K562 (cell line): ENCODE data around the gene PEAR1. TPM values are rescaled to one million over a fixed set of nuclear protein-coding genes. Genes with fewer than 3 reads are reported as not detected.

Source experiments
- ARID1B ChIP-seq: fragments of 450-650 bp; IDR thresholded peaks from 2 replicates; pipeline ENCODE4 v1.6.1; 2016; ENCODE audit warnings: antibody characterized with exemption, mild to moderate bottlenecking, inconsistent platforms
- CBX3 ChIP-seq, 2 experiments: IDR thresholded peaks; 1 replicate in 1 of 2; 2 replicates in 1 of 2; pipeline ENCODE4 v1.6.1; 2012; ENCODE audit warnings: inconsistent platforms in 2 of 2, low read length in 2 of 2, borderline replicate concordance in 1 of 2, control low read depth in 1 of 2
- HNRNPL ChIP-seq: fragments of 200-400 bp; formaldehyde crosslinking; IDR thresholded peaks from 2 replicates; pipeline ENCODE4 v1.6.1; 2017; ENCODE audit warnings: low read depth, mild to moderate bottlenecking, low read length
- LCOR ChIP-seq: sonication (generic); formaldehyde crosslinking; IDR thresholded peaks from 2 replicates; pipeline ENCODE4 v1.8.0; 2022; ENCODE audit warnings: mild to moderate bottlenecking, missing genetic modification reagents
- MEIS2 ChIP-seq: fragments of 450-650 bp; IDR thresholded peaks from 2 replicates; pipeline ENCODE4 v1.6.1; 2014; ENCODE audit warnings: mild to moderate bottlenecking; ENCODE audit not compliant: partially characterized antibody
- MTF1 ChIP-seq: fragments of 250-450 bp; sonication (Bioruptor Pico); IDR thresholded peaks from 2 replicates; pipeline ENCODE4 v1.9.0; 2021; ENCODE audit warnings: moderate library complexity, mild to moderate bottlenecking, inconsistent platforms, borderline replicate concordance
- RBBP5 ChIP-seq: fragments of 200-600 bp; sonication (generic); IDR thresholded peaks from 2 replicates; pipeline ENCODE4 v1.6.1; 2012; ENCODE audit warnings: borderline replicate concordance, mild to moderate bottlenecking, low read length, control low read depth, inconsistent platforms; ENCODE audit not compliant: insufficient read depth, poor library complexity, severe bottlenecking
- SPI1 ChIP-seq: IDR thresholded peaks from 2 replicates; pipeline ENCODE4 v1.6.1; 2011; ENCODE audit warnings: low read depth, low read length, control low read depth, borderline replicate concordance
- SUPT5H ChIP-seq: fragments of 450-650 bp; IDR thresholded peaks from 2 replicates; pipeline ENCODE4 v1.6.1; 2016
- ZFX ChIP-seq: sonication (generic); formaldehyde crosslinking; IDR thresholded peaks from 2 replicates; pipeline ENCODE4 v1.8.0; 2022; ENCODE audit warnings: mild to moderate bottlenecking, missing genetic modification reagents, moderate library complexity
- ZNF165 ChIP-seq: fragments of 250-450 bp; sonication (Bioruptor Pico); IDR thresholded peaks from 2 replicates; pipeline ENCODE4 v1.4.0; 2020; ENCODE audit warnings: borderline replicate concordance
- ZNF75A ChIP-seq: fragments of 450-650 bp; formaldehyde crosslinking; IDR thresholded peaks from 2 replicates; pipeline ENCODE4 v1.4.0; 2020; ENCODE audit warnings: mild to moderate bottlenecking
- polyA plus RNA-seq, 8 experiments: library from polyadenylated mRNA; depleted of rRNA in 4 of 8; stranded (reverse) in 5 of 8; unstranded in 3 of 8; fragments of >200 nt; fragmentation: Nextera tagmentation in 2 of 8; fragmentation: Illumina TruSeq in 1 of 8; extraction: Ambion mirVana in 2 of 8; extraction: Trizol in 1 of 8; gene quantifications; 2 replicates each; pipeline versions ENCODE4 v1.2.1 to v1.2.3, GENCODE V29; 2011 to 2014; ENCODE audit warnings: inconsistent platforms in 1 of 8, missing spikeins in 1 of 8
- total RNA-seq, 7 experiments: library from RNA; depleted of rRNA in 6 of 7; stranded (reverse); fragments of >200 nt in 6 of 7; fragmentation: Illumina TruSeq in 2 of 7; extraction: Trizol in 2 of 7; gene quantifications; 2 replicates each; pipeline versions ENCODE4 v1.2.1 to v1.2.3, GENCODE V29; 2011 to 2021; ENCODE audit warnings: low replicate concordance in 1 of 7
- TF ChIP-seq, protein P1 (sequence below): fragments of 450-650 bp; formaldehyde crosslinking; IDR thresholded peaks from 2 replicates; pipeline ENCODE4 v1.4.0; 2020; ENCODE audit warnings: mild to moderate bottlenecking, mixed read lengths
- TF ChIP-seq, protein P2 (sequence below): sonication (generic); formaldehyde crosslinking; IDR thresholded peaks from 2 replicates; pipeline ENCODE4 v1.8.1; 2023; ENCODE audit warnings: mild to moderate bottlenecking, missing genetic modification reagents
- TF ChIP-seq, protein P3 (sequence below): fragments of 150-350 bp; conservative IDR thresholded peaks from 2 replicates; pipeline ENCODE4 v1.6.1; 2014; ENCODE audit warnings: low read length
- TF ChIP-seq, protein P4 (sequence below): fragments of 450-650 bp; IDR thresholded peaks from 2 replicates; pipeline ENCODE4 v1.6.1; 2018; ENCODE audit warnings: mild to moderate bottlenecking, low read depth; ENCODE audit not compliant: partially characterized antibody
- TF ChIP-seq, protein P5 (sequence below): fragments of 450-650 bp; IDR thresholded peaks from 2 replicates; pipeline ENCODE4 v1.6.1; 2016; ENCODE audit warnings: missing biosample characterization, missing genetic modification characterization

Gene PEAR1
- total and polyA plus RNA-seq, 9 of the 15 experiments (the other 6 are each of a cell fraction or from before 2014, with no cell fraction given): 0.87 to 13.9 (median 6.1) TPM

DNA sequence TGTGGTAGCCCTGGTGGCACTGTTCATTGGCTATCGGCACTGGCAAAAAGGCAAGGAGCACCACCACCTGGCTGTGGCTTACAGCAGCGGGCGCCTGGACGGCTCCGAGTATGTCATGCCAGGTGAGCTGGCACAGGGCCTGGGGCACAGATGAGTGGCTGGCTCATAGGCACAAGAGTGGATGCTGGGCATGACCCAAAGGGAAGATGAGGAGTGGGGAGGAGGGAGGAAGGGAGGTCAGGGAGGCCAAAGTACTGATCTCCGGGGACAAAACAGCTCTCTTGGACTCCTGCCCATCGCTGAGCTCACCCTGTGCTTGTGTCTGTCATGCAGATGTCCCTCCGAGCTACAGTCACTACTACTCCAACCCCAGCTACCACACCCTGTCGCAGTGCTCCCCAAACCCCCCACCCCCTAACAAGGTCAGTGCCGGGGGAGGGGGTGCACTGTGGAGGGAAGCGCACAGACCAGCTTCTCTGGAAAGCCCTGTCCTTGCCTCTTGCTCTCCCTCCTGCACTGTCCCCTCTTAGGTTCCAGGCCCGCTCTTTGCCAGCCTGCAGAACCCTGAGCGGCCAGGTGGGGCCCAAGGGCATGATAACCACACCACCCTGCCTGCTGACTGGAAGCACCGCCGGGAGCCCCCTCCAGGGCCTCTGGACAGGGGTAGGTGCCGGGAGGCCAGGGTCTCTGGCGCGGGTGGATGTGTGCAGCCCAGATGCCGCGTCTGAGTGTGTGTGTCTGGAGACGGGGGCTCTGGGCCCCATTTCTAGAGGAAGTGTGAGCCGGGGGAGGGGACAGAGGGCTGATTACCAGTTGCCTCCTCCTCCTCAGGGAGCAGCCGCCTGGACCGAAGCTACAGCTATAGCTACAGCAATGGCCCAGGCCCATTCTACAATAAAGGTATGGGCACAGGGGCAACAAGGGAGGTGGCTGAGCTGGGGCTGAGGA is 19.6 kb downstream of the PEAR1 start (continued):
- TF ChIP-seq, protein P1, sequence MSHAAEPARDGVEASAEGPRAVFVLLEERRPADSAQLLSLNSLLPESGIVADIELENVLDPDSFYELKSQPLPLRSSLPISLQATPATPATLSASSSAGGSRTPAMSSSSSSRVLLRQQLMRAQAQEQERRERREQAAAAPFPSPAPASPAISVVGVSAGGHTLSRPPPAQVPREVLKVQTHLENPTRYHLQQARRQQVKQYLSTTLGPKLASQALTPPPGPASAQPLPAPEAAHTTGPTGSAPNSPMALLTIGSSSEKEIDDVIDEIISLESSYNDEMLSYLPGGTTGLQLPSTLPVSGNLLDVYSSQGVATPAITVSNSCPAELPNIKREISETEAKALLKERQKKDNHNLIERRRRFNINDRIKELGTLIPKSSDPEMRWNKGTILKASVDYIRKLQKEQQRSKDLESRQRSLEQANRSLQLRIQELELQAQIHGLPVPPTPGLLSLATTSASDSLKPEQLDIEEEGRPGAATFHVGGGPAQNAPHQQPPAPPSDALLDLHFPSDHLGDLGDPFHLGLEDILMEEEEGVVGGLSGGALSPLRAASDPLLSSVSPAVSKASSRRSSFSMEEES: no peak
- TF ChIP-seq SUPT5H: no peak; the same call in 1 of the 2 replicates
- peak; percentile 20; the same call in 1 of the 2 replicates for TF ChIP-seq SPI1
- TF ChIP-seq ARID1B: peak; percentile 33; the same call in 1 of the 2 replicates
- peak; percentile 26 for TF ChIP-seq RBBP5
- TF ChIP-seq, protein P2, sequence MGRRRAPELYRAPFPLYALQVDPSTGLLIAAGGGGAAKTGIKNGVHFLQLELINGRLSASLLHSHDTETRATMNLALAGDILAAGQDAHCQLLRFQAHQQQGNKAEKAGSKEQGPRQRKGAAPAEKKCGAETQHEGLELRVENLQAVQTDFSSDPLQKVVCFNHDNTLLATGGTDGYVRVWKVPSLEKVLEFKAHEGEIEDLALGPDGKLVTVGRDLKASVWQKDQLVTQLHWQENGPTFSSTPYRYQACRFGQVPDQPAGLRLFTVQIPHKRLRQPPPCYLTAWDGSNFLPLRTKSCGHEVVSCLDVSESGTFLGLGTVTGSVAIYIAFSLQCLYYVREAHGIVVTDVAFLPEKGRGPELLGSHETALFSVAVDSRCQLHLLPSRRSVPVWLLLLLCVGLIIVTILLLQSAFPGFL (CRISPR knock-in tag): no peak
- no peak for TF ChIP-seq ZNF165
- TF ChIP-seq ZFX (CRISPR knock-in tag): peak; percentile 71
- TF ChIP-seq ZNF75A (CRISPR knock-in tag): no peak
- TF ChIP-seq, protein P3, sequence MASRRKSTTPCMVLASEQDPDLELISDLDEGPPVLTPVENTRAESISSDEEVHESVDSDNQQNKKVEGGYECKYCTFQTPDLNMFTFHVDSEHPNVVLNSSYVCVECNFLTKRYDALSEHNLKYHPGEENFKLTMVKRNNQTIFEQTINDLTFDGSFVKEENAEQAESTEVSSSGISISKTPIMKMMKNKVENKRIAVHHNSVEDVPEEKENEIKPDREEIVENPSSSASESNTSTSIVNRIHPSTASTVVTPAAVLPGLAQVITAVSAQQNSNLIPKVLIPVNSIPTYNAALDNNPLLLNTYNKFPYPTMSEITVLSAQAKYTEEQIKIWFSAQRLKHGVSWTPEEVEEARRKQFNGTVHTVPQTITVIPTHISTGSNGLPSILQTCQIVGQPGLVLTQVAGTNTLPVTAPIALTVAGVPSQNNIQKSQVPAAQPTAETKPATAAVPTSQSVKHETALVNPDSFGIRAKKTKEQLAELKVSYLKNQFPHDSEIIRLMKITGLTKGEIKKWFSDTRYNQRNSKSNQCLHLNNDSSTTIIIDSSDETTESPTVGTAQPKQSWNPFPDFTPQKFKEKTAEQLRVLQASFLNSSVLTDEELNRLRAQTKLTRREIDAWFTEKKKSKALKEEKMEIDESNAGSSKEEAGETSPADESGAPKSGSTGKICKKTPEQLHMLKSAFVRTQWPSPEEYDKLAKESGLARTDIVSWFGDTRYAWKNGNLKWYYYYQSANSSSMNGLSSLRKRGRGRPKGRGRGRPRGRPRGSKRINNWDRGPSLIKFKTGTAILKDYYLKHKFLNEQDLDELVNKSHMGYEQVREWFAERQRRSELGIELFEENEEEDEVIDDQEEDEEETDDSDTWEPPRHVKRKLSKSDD: no peak
- TF ChIP-seq, protein P4, sequence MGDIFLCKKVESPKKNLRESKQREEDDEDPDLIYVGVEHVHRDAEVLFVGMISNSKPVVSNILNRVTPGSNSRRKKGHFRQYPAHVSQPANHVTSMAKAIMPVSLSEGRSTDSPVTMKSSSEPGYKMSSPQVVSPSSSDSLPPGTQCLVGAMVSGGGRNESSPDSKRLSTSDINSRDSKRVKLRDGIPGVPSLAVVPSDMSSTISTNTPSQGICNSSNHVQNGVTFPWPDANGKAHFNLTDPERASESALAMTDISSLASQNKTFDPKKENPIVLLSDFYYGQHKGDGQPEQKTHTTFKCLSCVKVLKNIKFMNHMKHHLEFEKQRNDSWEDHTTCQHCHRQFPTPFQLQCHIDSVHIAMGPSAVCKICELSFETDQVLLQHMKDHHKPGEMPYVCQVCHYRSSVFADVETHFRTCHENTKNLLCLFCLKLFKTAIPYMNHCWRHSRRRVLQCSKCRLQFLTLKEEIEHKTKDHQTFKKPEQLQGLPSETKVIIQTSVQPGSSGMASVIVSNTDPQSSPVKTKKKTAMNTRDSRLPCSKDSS: no peak
- TF ChIP-seq MTF1 (CRISPR knock-in tag): no peak
- 0 out of 2 replicates have a peak, but pooled peaks have one; percentile 28 for TF ChIP-seq HNRNPL
- no peak for TF ChIP-seq CBX3 (IDR thresholded peaks at IDR 0.05; ENCODE audit: borderline replicate concordance in 1 of 2, low read length in 2 of 2)
- no peak for TF ChIP-seq LCOR (CRISPR knock-in tag)
- TF ChIP-seq, protein P5, sequence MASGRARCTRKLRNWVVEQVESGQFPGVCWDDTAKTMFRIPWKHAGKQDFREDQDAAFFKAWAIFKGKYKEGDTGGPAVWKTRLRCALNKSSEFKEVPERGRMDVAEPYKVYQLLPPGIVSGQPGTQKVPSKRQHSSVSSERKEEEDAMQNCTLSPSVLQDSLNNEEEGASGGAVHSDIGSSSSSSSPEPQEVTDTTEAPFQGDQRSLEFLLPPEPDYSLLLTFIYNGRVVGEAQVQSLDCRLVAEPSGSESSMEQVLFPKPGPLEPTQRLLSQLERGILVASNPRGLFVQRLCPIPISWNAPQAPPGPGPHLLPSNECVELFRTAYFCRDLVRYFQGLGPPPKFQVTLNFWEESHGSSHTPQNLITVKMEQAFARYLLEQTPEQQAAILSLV (tag): no peak
- peak; percentile 31 for TF ChIP-seq MEIS2
